ENCODE data around the gene SLC11A1.

Gene SLC11A1

DNA sequence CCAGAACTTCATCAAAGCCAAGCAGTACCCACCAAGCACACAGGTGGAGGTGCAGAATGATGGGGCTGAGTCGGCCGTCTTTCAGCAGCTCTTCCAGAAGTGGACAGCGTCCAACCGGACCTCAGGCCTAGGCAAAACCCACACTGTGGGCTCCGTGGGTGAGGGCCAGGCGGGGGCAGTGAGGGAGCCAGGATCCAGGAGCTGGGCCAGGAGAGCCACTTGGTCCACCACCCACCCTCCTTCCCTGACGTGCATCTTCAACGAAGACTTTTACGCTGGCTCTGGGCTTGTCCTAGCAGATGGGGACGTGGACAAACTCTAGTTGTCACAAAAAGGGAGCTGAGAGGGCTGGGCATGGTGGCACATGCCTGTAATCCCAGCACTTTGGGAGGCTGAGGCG is 48.6 kb downstream of the SLC11A1 start:
- TF ChIP-seq, protein P1, sequence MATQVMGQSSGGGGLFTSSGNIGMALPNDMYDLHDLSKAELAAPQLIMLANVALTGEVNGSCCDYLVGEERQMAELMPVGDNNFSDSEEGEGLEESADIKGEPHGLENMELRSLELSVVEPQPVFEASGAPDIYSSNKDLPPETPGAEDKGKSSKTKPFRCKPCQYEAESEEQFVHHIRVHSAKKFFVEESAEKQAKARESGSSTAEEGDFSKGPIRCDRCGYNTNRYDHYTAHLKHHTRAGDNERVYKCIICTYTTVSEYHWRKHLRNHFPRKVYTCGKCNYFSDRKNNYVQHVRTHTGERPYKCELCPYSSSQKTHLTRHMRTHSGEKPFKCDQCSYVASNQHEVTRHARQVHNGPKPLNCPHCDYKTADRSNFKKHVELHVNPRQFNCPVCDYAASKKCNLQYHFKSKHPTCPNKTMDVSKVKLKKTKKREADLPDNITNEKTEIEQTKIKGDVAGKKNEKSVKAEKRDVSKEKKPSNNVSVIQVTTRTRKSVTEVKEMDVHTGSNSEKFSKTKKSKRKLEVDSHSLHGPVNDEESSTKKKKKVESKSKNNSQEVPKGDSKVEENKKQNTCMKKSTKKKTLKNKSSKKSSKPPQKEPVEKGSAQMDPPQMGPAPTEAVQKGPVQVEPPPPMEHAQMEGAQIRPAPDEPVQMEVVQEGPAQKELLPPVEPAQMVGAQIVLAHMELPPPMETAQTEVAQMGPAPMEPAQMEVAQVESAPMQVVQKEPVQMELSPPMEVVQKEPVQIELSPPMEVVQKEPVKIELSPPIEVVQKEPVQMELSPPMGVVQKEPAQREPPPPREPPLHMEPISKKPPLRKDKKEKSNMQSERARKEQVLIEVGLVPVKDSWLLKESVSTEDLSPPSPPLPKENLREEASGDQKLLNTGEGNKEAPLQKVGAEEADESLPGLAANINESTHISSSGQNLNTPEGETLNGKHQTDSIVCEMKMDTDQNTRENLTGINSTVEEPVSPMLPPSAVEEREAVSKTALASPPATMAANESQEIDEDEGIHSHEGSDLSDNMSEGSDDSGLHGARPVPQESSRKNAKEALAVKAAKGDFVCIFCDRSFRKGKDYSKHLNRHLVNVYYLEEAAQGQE (IDR thresholded peaks at IDR 0.05; ENCODE audit: insufficient replicate concordance, low read depth) = no peak
- TF ChIP-seq SPI1 (IDR thresholded peaks at IDR 0.05; ENCODE audit: borderline replicate concordance, low read depth) (no peak), POLR2AphosphoS5 (IDR thresholded peaks at IDR 0.05; ENCODE audit: low read depth) (no peak), GABPA (IDR thresholded peaks at IDR 0.05; ENCODE audit: low read depth) (no peak)
- TF ChIP-seq, protein P2, sequence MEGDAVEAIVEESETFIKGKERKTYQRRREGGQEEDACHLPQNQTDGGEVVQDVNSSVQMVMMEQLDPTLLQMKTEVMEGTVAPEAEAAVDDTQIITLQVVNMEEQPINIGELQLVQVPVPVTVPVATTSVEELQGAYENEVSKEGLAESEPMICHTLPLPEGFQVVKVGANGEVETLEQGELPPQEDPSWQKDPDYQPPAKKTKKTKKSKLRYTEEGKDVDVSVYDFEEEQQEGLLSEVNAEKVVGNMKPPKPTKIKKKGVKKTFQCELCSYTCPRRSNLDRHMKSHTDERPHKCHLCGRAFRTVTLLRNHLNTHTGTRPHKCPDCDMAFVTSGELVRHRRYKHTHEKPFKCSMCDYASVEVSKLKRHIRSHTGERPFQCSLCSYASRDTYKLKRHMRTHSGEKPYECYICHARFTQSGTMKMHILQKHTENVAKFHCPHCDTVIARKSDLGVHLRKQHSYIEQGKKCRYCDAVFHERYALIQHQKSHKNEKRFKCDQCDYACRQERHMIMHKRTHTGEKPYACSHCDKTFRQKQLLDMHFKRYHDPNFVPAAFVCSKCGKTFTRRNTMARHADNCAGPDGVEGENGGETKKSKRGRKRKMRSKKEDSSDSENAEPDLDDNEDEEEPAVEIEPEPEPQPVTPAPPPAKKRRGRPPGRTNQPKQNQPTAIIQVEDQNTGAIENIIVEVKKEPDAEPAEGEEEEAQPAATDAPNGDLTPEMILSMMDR (IDR thresholded peaks at IDR 0.05; ENCODE audit: insufficient read depth, low read length) = no peak
- no peak overlapping the region for H3K27ac ChIP-seq (replicated peaks)
- DNase-seq (ENCODE audit: low read depth in 1 of 2, low spot score in 1 of 2) = no peak
- no peak overlapping the region for H3K4me3 ChIP-seq (replicated peaks; ENCODE audit: insufficient read depth, low read length)
- no peaks in the 10 kb centered on the region for H3K27me3 ChIP-seq (ENCODE audit: insufficient read depth, poor library complexity, severe bottlenecking)

DNA sequence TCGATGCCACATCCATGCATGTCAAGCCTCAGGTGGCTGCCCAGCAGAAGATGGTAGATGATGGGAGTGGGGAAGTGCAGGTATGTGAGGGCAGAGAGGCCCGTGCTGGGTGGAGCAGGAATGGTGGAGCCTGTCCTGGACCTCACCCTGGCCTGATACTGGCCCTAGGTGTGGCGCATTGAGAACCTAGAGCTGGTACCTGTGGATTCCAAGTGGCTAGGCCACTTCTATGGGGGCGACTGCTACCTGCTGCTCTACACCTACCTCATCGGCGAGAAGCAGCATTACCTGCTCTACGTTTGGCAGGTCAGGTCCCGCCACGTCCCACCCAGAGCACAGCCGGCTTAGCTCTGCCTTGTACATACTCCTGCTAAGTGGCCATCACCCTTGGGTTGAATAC is 49.8 kb downstream of the SLC11A1 start:
- TF ChIP-seq, protein P2 (IDR thresholded peaks at IDR 0.05; ENCODE audit: insufficient read depth, low read length) = no peak
- TF ChIP-seq GABPA (IDR thresholded peaks at IDR 0.05; ENCODE audit: low read depth) (no peak), POLR2AphosphoS5 (IDR thresholded peaks at IDR 0.05; ENCODE audit: low read depth) (no peak)
- TF ChIP-seq, protein P1 (IDR thresholded peaks at IDR 0.05; ENCODE audit: insufficient replicate concordance, low read depth) = no peak
- Histone ChIP-seq H3K4me3 (replicated peaks; ENCODE audit: insufficient read depth, low read length) (no peak overlapping the region), H3K27ac (replicated peaks) (no peak overlapping the region), H3K27me3 (ENCODE audit: insufficient read depth, poor library complexity, severe bottlenecking) (no peaks in the 10 kb centered on the region)
- DNase-seq (ENCODE audit: low read depth in 1 of 2, low spot score in 1 of 2) = no peak

DNA sequence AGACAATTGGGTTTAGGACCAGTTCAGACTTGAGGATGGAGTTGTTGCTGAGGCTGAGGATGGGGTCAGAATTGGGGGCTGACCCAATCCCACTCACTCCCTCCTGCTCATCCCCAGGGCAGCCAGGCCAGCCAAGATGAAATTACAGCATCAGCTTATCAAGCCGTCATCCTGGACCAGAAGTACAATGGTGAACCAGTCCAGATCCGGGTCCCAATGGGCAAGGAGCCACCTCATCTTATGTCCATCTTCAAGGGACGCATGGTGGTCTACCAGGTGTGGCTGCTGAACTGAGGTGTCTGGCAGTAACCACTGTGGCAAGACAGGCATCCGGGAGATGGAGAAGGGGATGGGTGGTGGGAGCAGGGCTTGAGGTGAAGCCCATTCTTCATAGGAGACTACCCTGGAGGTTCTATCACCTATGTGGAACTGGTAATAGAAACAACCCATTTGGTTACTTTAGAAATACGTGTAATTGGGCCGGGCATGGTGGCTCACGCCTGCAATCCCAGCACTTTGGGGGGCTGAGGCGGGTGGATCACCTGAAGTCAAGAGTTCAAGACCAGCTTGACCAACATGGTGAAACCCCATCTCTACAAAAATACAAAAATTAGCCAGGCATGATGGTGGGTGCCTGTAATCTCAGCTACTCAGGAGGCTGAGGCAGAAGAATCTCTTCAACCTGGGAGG is 50.7 kb downstream of the SLC11A1 start:
- Histone ChIP-seq H3K4me3 (replicated peaks; ENCODE audit: insufficient read depth, low read length) (no peak overlapping the region), H3K27ac (replicated peaks) (no peak overlapping the region), H3K27me3 (ENCODE audit: insufficient read depth, poor library complexity, severe bottlenecking) (no peaks in the 10 kb centered on the region)
- no peak for DNase-seq (ENCODE audit: low read depth in 1 of 2, low spot score in 1 of 2)
- TF ChIP-seq, protein P1 (IDR thresholded peaks at IDR 0.05; ENCODE audit: insufficient replicate concordance, low read depth) = no peak
- no peak for TF ChIP-seq SPI1 (IDR thresholded peaks at IDR 0.05; ENCODE audit: borderline replicate concordance, low read depth)
- no peak for TF ChIP-seq GABPA (IDR thresholded peaks at IDR 0.05; ENCODE audit: low read depth)
- TF ChIP-seq, protein P2 (IDR thresholded peaks at IDR 0.05; ENCODE audit: insufficient read depth, low read length) = no peak
- TF ChIP-seq POLR2AphosphoS5 (IDR thresholded peaks at IDR 0.05; ENCODE audit: low read depth) = no peak
